ENCODE measurements around the gene RAB27B.

- TF ChIP-seq ZBTB17 (tag by site-specific recombination; IDR thresholded peaks at IDR 0.05): no peak
- no peak for TF ChIP-seq MYNN (tag by site-specific recombination; IDR thresholded peaks at IDR 0.05; ENCODE audit: borderline replicate concordance)
- TF ChIP-seq ZNF214 (tag by site-specific recombination; IDR thresholded peaks at IDR 0.05; ENCODE audit: borderline replicate concordance): no peak
- no peak for TF ChIP-seq ZNF324 (tag by site-specific recombination; IDR thresholded peaks at IDR 0.05)
- TF ChIP-seq BCL11A (tag by site-specific recombination; IDR thresholded peaks at IDR 0.05; ENCODE audit: low read depth): no peak
- TF ChIP-seq, protein P1, sequence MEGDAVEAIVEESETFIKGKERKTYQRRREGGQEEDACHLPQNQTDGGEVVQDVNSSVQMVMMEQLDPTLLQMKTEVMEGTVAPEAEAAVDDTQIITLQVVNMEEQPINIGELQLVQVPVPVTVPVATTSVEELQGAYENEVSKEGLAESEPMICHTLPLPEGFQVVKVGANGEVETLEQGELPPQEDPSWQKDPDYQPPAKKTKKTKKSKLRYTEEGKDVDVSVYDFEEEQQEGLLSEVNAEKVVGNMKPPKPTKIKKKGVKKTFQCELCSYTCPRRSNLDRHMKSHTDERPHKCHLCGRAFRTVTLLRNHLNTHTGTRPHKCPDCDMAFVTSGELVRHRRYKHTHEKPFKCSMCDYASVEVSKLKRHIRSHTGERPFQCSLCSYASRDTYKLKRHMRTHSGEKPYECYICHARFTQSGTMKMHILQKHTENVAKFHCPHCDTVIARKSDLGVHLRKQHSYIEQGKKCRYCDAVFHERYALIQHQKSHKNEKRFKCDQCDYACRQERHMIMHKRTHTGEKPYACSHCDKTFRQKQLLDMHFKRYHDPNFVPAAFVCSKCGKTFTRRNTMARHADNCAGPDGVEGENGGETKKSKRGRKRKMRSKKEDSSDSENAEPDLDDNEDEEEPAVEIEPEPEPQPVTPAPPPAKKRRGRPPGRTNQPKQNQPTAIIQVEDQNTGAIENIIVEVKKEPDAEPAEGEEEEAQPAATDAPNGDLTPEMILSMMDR (tag by site-specific recombination; IDR thresholded peaks at IDR 0.05): no peak
- TF ChIP-seq ZNF138 (tag by site-specific recombination; IDR thresholded peaks at IDR 0.05; ENCODE audit: borderline replicate concordance): no peak
- TF ChIP-seq ZNF560 (tag by site-specific recombination; IDR thresholded peaks at IDR 0.05; ENCODE audit: borderline replicate concordance): no peak
Observed at GRCh38 chr18:54806526-54806925, 21.8 kb upstream of the RAB27B start.

Measured in HEK293 (cell line).